Measurements from ENCODE around the gene INPP5A. TPM values are rescaled to one million over a fixed set of nuclear protein-coding genes. Genes with fewer than 3 reads are reported as not detected.

INPP5A gene
- total RNA-seq, 1 donor = 36.8 TPM

- no peak overlapping the region for H3K4me3 ChIP-seq (ENCODE audit: low read depth, low read length)
- no peak for TF ChIP-seq CTCF (IDR thresholded peaks at IDR 0.05; ENCODE audit: insufficient read depth, low read length)
- DNase-seq (ENCODE audit: low read depth) = no peak
Measured at GRCh38 chr10:132746801-132747625, 209.4 kb downstream of the INPP5A start.

DNA sequence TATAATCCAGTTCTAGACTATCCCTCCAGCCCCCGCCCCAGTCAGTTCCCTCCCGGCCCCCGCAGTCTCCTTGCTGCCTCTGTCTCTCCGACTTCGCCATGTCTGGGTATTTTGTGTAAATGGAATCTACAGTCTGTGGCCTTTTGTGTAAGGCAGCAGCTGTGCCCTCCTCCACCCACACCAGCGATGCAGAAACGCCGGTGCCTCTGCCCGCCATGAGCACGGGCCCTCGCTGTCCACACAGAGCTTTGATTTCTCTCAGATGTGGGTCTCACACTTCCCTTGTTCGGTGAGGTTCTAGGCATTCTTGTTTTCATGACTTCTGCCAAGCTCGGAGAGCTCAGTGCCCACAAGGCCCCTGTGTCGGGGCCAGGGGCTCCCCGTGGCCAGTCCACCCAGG is 210.5 kb downstream of the INPP5A start:
- no peak for DNase-seq (ENCODE audit: low read depth)
- no peak for TF ChIP-seq CTCF (IDR thresholded peaks at IDR 0.05; ENCODE audit: insufficient read depth, low read length)
- no peak overlapping the region for H3K4me3 ChIP-seq (ENCODE audit: low read depth, low read length)

DNA sequence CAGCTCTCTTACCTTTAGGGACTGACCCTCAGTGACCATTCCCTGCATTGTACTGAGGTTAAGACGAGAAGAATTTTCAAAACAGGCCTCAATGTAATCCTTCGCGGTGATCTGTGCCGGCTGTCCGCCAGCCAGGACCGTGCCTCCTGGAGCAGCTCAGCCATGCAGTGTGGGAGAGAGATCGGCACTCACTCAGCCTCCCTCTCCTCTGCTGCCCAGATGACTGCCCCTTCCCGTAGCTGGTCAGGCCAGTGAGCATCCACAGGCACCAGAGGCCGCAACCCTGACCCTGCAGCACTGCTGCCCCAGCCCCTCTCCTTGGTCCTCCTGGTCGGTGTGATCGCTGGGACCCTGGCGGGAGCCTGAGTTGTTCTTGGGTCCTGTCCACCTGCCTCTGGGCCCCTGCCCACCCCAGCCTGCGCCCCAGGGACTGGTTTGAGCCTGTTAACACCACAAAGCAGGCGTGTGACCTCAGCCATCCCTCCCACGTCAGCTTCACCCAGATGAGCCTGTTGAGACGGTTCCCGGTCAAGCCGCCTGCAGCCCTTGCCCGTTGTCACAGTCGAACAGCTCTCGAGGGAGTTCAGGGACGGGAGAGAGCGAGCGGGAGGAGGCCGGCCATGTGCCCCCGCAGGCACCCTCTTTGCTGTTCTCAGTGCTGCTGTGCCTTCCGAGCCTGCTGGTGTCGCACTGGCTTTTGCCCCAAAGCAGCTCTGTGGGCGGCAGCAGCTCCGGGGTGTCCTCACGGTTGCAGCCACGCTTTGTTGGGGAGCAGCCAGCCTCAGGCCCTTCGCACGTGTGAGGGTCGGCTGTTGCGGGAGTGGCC is 211.2 kb downstream of the INPP5A start:
- DNase-seq (ENCODE audit: low read depth) = no peak
- H3K4me3 ChIP-seq (ENCODE audit: low read depth, low read length) = no peak overlapping the region
- TF ChIP-seq CTCF (IDR thresholded peaks at IDR 0.05; ENCODE audit: insufficient read depth, low read length) = no peak

GRCh38 chr10:132749371-132749795 is 211.8 kb downstream of the INPP5A start:
- no peak for DNase-seq (ENCODE audit: low read depth)
- no peak overlapping the region for H3K4me3 ChIP-seq (ENCODE audit: low read depth, low read length)
- TF ChIP-seq CTCF (IDR thresholded peaks at IDR 0.05; ENCODE audit: insufficient read depth, low read length) = no peak

GRCh38 chr10:132750936-132751335 is 213.3 kb downstream of the INPP5A start:
- no peak overlapping the region for H3K4me3 ChIP-seq (ENCODE audit: low read depth, low read length)
- TF ChIP-seq CTCF (IDR thresholded peaks at IDR 0.05; ENCODE audit: insufficient read depth, low read length) = no peak
- DNase-seq (ENCODE audit: low read depth) = no peak

GRCh38 chr10:132752378-132752777 is 214.8 kb downstream of the INPP5A start:
- no peak for DNase-seq (ENCODE audit: low read depth)
- TF ChIP-seq CTCF (IDR thresholded peaks at IDR 0.05; ENCODE audit: insufficient read depth, low read length) = no peak
- H3K4me3 ChIP-seq (ENCODE audit: low read depth, low read length) = no peak overlapping the region

Data from fibroblast of the aortic adventitia (primary cell).